Uterus (tissue), 2 donors: ENCODE results near the gene RAB10.

Experiments
- CTCF ChIP-seq, 4 experiments: fragments of 200-600 bp in 2 of 4; fragments of 450-650 bp in 2 of 4; sonication (generic) in 2 of 4; IDR thresholded peaks; one replicate each; pipeline ENCODE4 v1.5.1; 2016 to 2019; ENCODE audit warnings: antibody characterized with exemption in 4 of 4, mild to moderate bottlenecking in 2 of 4, moderate library complexity in 1 of 4
- POLR2A ChIP-seq, 2 donors: fragments of 450-650 bp; IDR thresholded peaks; one replicate each; pipeline ENCODE4 v1.6.1; 2016; ENCODE audit warnings: antibody characterized with exemption in 2 of 2, mild to moderate bottlenecking in 1 of 2, moderate library complexity in 1 of 2

- TF ChIP-seq CTCF (IDR thresholded peaks at IDR 0.05) (no peak), POLR2A (IDR thresholded peaks at IDR 0.05) (no peak)
Observed at GRCh38 chr2:26078939-26079338, 45.1 kb downstream of the RAB10 start.
